IMR-90 (cell line): ENCODE measurements around the gene TMEM30A. TPM values are rescaled to one million over a fixed set of nuclear protein-coding genes. Genes with fewer than 3 reads are reported as not detected.

Experiments used
- ATAC-seq: fragments of 200-7000 bp; cut with Tn5 transposase; 2 replicates; pipeline ENCODE4 v1.9.1; 2020; ENCODE audit warnings: low read depth, mild to moderate bottlenecking, moderate library complexity
- BruUV-seq: library from RNA; stranded (reverse); fragments of 400-500 nt; replicated peaks from 2 replicates; lab custom pipeline; 2021; lab: Mats Ljungman, UMichigan
- CTCF ChIA-PET: fragments of 300-600 bp; formaldehyde crosslinking; extraction: SDS; loops from one replicate; lab custom pipeline; 2021; ENCODE audit warnings: antibody characterized with exemption; lab: Yijun Ruan, JAX
- POLR2A ChIA-PET: fragments of 300-600 bp; sonication (Branson Sonifier 250); formaldehyde crosslinking; loops from one replicate; lab custom pipeline; 2022; ENCODE audit warnings: antibody characterized with exemption; ENCODE audit not compliant: unreplicated experiment; lab: Charles Lee
- DNase-seq: peaks from one replicate; pipeline ENCODE4 v3.0.0; 2013
- H2AFZ ChIP-seq: replicated peaks from 2 replicates; pipeline ENCODE3; 2013; ENCODE audit warnings: low read length, mild to moderate bottlenecking; ENCODE audit not compliant: poor library complexity
- H2AK5ac ChIP-seq: 2 replicates; pipeline ENCODE4 v1.6.1; 2013; ENCODE audit warnings: low read depth, low read length, inconsistent platforms
- H2AK9ac ChIP-seq: replicated peaks from 2 replicates; pipeline ENCODE3; 2013; ENCODE audit warnings: mild to moderate bottlenecking, low read depth, low read length, moderate library complexity; ENCODE audit not compliant: poor library complexity
- H2BK120ac ChIP-seq: 2 replicates; pipeline ENCODE4 v1.6.1; 2013; ENCODE audit warnings: low read depth, low read length, inconsistent platforms
- H2BK15ac ChIP-seq: 3 replicates; pipeline ENCODE4 v1.6.1; 2013; ENCODE audit warnings: low read depth, low read length, inconsistent platforms
- H2BK20ac ChIP-seq: 2 replicates; pipeline ENCODE4 v1.6.1; 2013; ENCODE audit warnings: low read depth, mild to moderate bottlenecking, inconsistent platforms, low read length, moderate library complexity
- H2BK5ac ChIP-seq: 2 replicates; pipeline ENCODE4 v1.6.1; 2013; ENCODE audit warnings: mild to moderate bottlenecking, low read depth, low read length, inconsistent platforms; ENCODE audit not compliant: poor library complexity, severe bottlenecking
- H3K14ac ChIP-seq: replicated peaks from 2 replicates; pipeline ENCODE4 v1.6.1; 2013; ENCODE audit warnings: low read depth, low read length, inconsistent platforms
- H3K18ac ChIP-seq: 2 replicates; pipeline ENCODE4 v1.6.1; 2013; ENCODE audit warnings: low read depth, low read length, control low read depth
- H3K23ac ChIP-seq: 2 replicates; pipeline ENCODE4 v1.6.1; 2013; ENCODE audit warnings: low read depth, low read length, inconsistent platforms
- H3K27ac ChIP-seq: 2 replicates; pipeline ENCODE4 v1.5.1; 2013; ENCODE audit warnings: mild to moderate bottlenecking, control low read depth, low read length; ENCODE audit not compliant: insufficient read depth
- H3K27me3 ChIP-seq: 2 replicates; pipeline ENCODE4 v1.6.1; 2013; ENCODE audit warnings: low read length; ENCODE audit not compliant: control insufficient read depth, insufficient read depth
- H3K36me3 ChIP-seq: 2 replicates; pipeline ENCODE4 v1.6.1; 2013; ENCODE audit warnings: low read length, mixed read lengths; ENCODE audit not compliant: control insufficient read depth, insufficient read depth
- H3K4ac ChIP-seq: 2 replicates; pipeline ENCODE4 v1.6.1; 2013; ENCODE audit warnings: low read depth, low read length, inconsistent platforms
- H3K4me1 ChIP-seq: 2 replicates; pipeline ENCODE4 v1.6.1; 2013; ENCODE audit warnings: low read length, mixed read lengths; ENCODE audit not compliant: control insufficient read depth, insufficient read depth
- H3K4me2 ChIP-seq: 2 replicates; pipeline ENCODE4 v1.6.1; 2013; ENCODE audit warnings: low read depth, mild to moderate bottlenecking, control low read depth, low read length, moderate library complexity
- H3K4me3 ChIP-seq: 2 replicates; pipeline ENCODE4 v1.5.1; 2013; ENCODE audit warnings: low read depth, mild to moderate bottlenecking, control low read depth, low read length, moderate library complexity; ENCODE audit not compliant: insufficient read depth
- H3K56ac ChIP-seq: 2 replicates; pipeline ENCODE4 v1.6.1; 2013; ENCODE audit warnings: low read length, inconsistent platforms; ENCODE audit not compliant: insufficient read depth; ENCODE audit errors: extremely low read depth
- H3K79me1 ChIP-seq, 2 experiments: 2 replicates each; pipeline ENCODE4 v1.6.1; 2013; ENCODE audit warnings: low read length in 2 of 2, inconsistent platforms in 1 of 2, low read depth in 1 of 2
- H3K9ac ChIP-seq: 2 replicates; pipeline ENCODE4 v1.6.1; 2013; ENCODE audit warnings: low read depth, low read length, control low read depth
- H3K9me1 ChIP-seq: 2 replicates; pipeline ENCODE4 v1.6.1; 2013; ENCODE audit warnings: low read length, inconsistent platforms; ENCODE audit not compliant: insufficient read depth
- H3K9me3 ChIP-seq: 2 replicates; pipeline ENCODE4 v1.6.1; 2013; ENCODE audit warnings: low read length; ENCODE audit not compliant: control insufficient read depth, insufficient read depth
- H4K20me1 ChIP-seq: 2 replicates; pipeline ENCODE4 v1.6.1; 2013; ENCODE audit warnings: low read length, inconsistent platforms; ENCODE audit not compliant: insufficient read depth
- H4K5ac ChIP-seq: 2 replicates; pipeline ENCODE4 v1.6.1; 2013; ENCODE audit warnings: mild to moderate bottlenecking, low read depth, low read length, control low read depth
- H4K8ac ChIP-seq, 2 experiments: 2 replicates each; pipeline ENCODE4 v1.6.1; 2013; ENCODE audit warnings: low read depth in 2 of 2, low read length in 2 of 2, control low read depth in 1 of 2, inconsistent platforms in 1 of 2
- H4K91ac ChIP-seq: 2 replicates; pipeline ENCODE4 v1.6.1; 2013; ENCODE audit warnings: low read depth, low read length, inconsistent platforms; ENCODE audit not compliant: insufficient read depth
- BHLHE40 ChIP-seq: fragments of 150-350 bp; IDR thresholded peaks from 2 replicates; pipeline ENCODE4 v1.6.1; 2016; ENCODE audit warnings: mild to moderate bottlenecking, low read depth, low read length
- CEBPB ChIP-seq: IDR thresholded peaks from 2 replicates; pipeline ENCODE4 v1.6.1; 2012; ENCODE audit warnings: low read depth, low read length, improper control_type of control experiment
- CHD1 ChIP-seq: IDR thresholded peaks from 2 replicates; pipeline ENCODE4 v1.6.1; 2012; ENCODE audit warnings: low read depth, low read length, improper control_type of control experiment
- ELK1 ChIP-seq: fragments of 150-350 bp; IDR thresholded peaks from 2 replicates; pipeline ENCODE4 v1.6.1; 2016; ENCODE audit warnings: low read depth, mild to moderate bottlenecking, low read length, moderate library complexity, borderline replicate concordance
- MAFK ChIP-seq: IDR thresholded peaks from 2 replicates; pipeline ENCODE4 v1.6.1; 2012; ENCODE audit warnings: low read depth, low read length, improper control_type of control experiment
- NFE2L2 ChIP-seq: fragments of 150-350 bp; IDR thresholded peaks from 2 replicates; pipeline ENCODE4 v1.6.1; 2016; ENCODE audit warnings: low read depth, mild to moderate bottlenecking, low read length
- POLR2A ChIP-seq: IDR thresholded peaks from 2 replicates; pipeline ENCODE4 v1.6.1; 2012; ENCODE audit warnings: mild to moderate bottlenecking, low read depth, low read length
- RCOR1 ChIP-seq: IDR thresholded peaks from 2 replicates; pipeline ENCODE4 v1.6.1; 2012; ENCODE audit warnings: mild to moderate bottlenecking, low read length, improper control_type of control experiment; ENCODE audit not compliant: insufficient replicate concordance
- USF2 ChIP-seq: fragments of 150-350 bp; IDR thresholded peaks from 2 replicates; pipeline ENCODE4 v1.6.1; 2017; ENCODE audit warnings: mild to moderate bottlenecking, antibody characterized with exemption, low read length, low read depth
- WGBS, 2 experiments: methylation state at CpG; one replicate each; pipeline versions ENCODE4 v1.1.5 to v1.1.7; 2013; ENCODE audit warnings: missing lambda C conversion rate in 2 of 2; ENCODE audit not compliant: insufficient read length in 1 of 2; ENCODE audit errors: extremely low coverage in 2 of 2; 5-methylcytosine and 5-hydroxymethylcytosine counted together
- dilution Hi-C: fragments of 300-500 bp; cut with HindIII; formaldehyde crosslinking; loops from one replicate; pipeline ENCODE4 v1.14.3; 2018; ENCODE audit warnings: low sequenced_read_pairs; ENCODE audit not compliant: unreplicated experiment
- in situ Hi-C: fragments of 300-500 bp; cut with MboI; formaldehyde crosslinking; loops from 3 replicates; pipeline ENCODE4 v1.14.3; 2019; ENCODE audit warnings: low sequenced_read_pairs, inconsistent platforms, mixed read lengths
- intact Hi-C: fragments of 100-400 bp; cut with micrococcal nuclease; formaldehyde crosslinking; loops from 2 replicates; pipeline ENCODE4 v1.10.0; 2022
- polyA plus RNA-seq, 3 experiments: library from polyadenylated mRNA; depleted of rRNA; stranded (reverse); fragments of >200 nt; gene quantifications; 2 replicates each; pipeline ENCODE4 v1.2.3, GENCODE V29; 2012; ENCODE audit warnings: low replicate concordance in 1 of 3
- total RNA-seq: library from RNA; depleted of rRNA; stranded (reverse); fragments of >200 nt; gene quantifications from 2 replicates; pipeline ENCODE4 v1.2.3, GENCODE V29; 2012

TMEM30A gene
- total and polyA plus RNA-seq, 2 of the 4 experiments (the other 2 are of a cell fraction) = 48.5 to 111 TPM

- in situ Hi-C loops (no loop called here), dilution Hi-C loops (no loop called here), intact Hi-C loops (no loop called here)
- ChIA-PET CTCF (no interaction called here), POLR2A (no interaction called here)
- Histone ChIP-seq H3K14ac (no peak overlapping the region), H2AK9ac (no peak overlapping the region), H3K9me1 (0 out of 2 replicates have a peak, but pooled peaks cover 3% of the 10 kb centered on the region), H3K4me1 (no peaks in the 10 kb centered on the region; the same call in 1 of the 2 replicates), H4K8ac (no peak overlapping the region), H2AFZ (no peak overlapping the region), H4K91ac (no peak overlapping the region), H3K27me3 (no peaks in the 10 kb centered on the region), H3K9ac (no peak overlapping the region), H3K36me3 (no peaks in the 10 kb centered on the region), H4K20me1 (no peaks in the 10 kb centered on the region), H2BK5ac (no peak overlapping the region), H3K4me2 (no peak overlapping the region), H2AK5ac (no peak overlapping the region), H3K9me3 (no peaks in the 10 kb centered on the region), H3K4me3 (no peak overlapping the region), H3K18ac (no peak overlapping the region), H2BK15ac (peak overlapping the region; percentile 67; the same call in 1 of the 3 replicates), H3K4ac (no peak overlapping the region), H3K79me1 (no peaks in the 10 kb centered on the region), H2BK120ac (no peak overlapping the region), H3K27ac (no peak overlapping the region), H3K56ac (no peak overlapping the region), H2BK20ac (no peak overlapping the region), H4K5ac (no peak overlapping the region), H3K23ac (no peak overlapping the region)
- WGBS, 2 experiments = 100% methylated on average over 1 of the region's 2 CpGs; no CpG with 5 or more reads in 1 of the 2 experiments
- DNase-seq = peak; percentile 71
- TF ChIP-seq CHD1 (no peak), CEBPB (peak; percentile 72; the same call in 1 of the 2 replicates), NFE2L2 (no peak), POLR2A (no peak), USF2 (no peak), ELK1 (no peak), BHLHE40 (no peak), MAFK (no peak), RCOR1 (no peak)
- ATAC-seq = peak; percentile 79; the same call in 1 of the 2 replicates
- BruUV-seq = no TSS peak
Measured at GRCh38 chr6:75326557-75327258, 42.1 kb upstream of the TMEM30A start.
